OCI-LY1 (cell line): ENCODE results near the gene TINAG.

Experiments
- H2AFZ ChIP-seq: fragments of 200-600 bp; sonication (generic), shearing (Covaris generic); 2 replicates; pipeline ENCODE4 v1.6.0; 2014; ENCODE audit warnings: antibody characterized with exemption, mild to moderate bottlenecking, low read length
- H3F3A ChIP-seq: fragments of 200-600 bp; sonication (generic), shearing (Covaris generic); 2 replicates; pipeline ENCODE4 v1.6.0; 2014; ENCODE audit warnings: mild to moderate bottlenecking, antibody characterized with exemption, low read length, moderate library complexity; ENCODE audit not compliant: insufficient read depth
- H3K27ac ChIP-seq: fragments of 200-600 bp; sonication (generic); 2 replicates; pipeline ENCODE4 v1.5.1; 2014; ENCODE audit warnings: low read length, mixed run types, mild to moderate bottlenecking, low read depth; ENCODE audit not compliant: poor library complexity, severe bottlenecking
- H3K27me3 ChIP-seq: fragments of 200-600 bp; sonication (generic); 2 replicates; pipeline ENCODE4 v1.6.0; 2014; ENCODE audit warnings: antibody characterized with exemption, mild to moderate bottlenecking, low read length, moderate library complexity; ENCODE audit not compliant: insufficient read depth
- H3K36me3 ChIP-seq: fragments of 200-600 bp; sonication (generic); 2 replicates; pipeline ENCODE4 v1.6.1; 2014; ENCODE audit warnings: mild to moderate bottlenecking, antibody characterized with exemption, low read length, moderate library complexity, mixed read lengths; ENCODE audit not compliant: insufficient read depth
- H3K4me1 ChIP-seq: fragments of 200-600 bp; sonication (generic); 2 replicates; pipeline ENCODE4 v1.5.1; 2014; ENCODE audit warnings: mild to moderate bottlenecking, low read length, moderate library complexity; ENCODE audit not compliant: insufficient read depth, severe bottlenecking
- H3K4me2 ChIP-seq: fragments of 200-600 bp; sonication (generic), shearing (Covaris generic); 2 replicates; pipeline ENCODE4 v1.6.1; 2014; ENCODE audit warnings: low read length
- H3K4me3 ChIP-seq: fragments of 200-600 bp; sonication (generic); 2 replicates; pipeline ENCODE4 v1.5.1; 2014; ENCODE audit warnings: low read length, low read depth, mild to moderate bottlenecking, mixed read lengths; ENCODE audit not compliant: poor library complexity, severe bottlenecking
- H3K79me2 ChIP-seq: fragments of 200-600 bp; shearing (Covaris generic); 2 replicates; pipeline ENCODE4 v1.6.1; 2016; ENCODE audit warnings: mixed run types, low read length, mixed read lengths; ENCODE audit not compliant: insufficient read depth
- H3K9ac ChIP-seq: fragments of 200-600 bp; sonication (generic), shearing (Covaris generic); 2 replicates; pipeline ENCODE4 v1.6.1; 2014; ENCODE audit warnings: mild to moderate bottlenecking, low read length, mixed read lengths
- H3K9me2 ChIP-seq: fragments of 200-600 bp; sonication (generic), shearing (Covaris generic); 2 replicates; pipeline ENCODE4 v1.6.1; 2014; ENCODE audit warnings: low read depth, mild to moderate bottlenecking, low read length, mixed read lengths
- H3K9me3 ChIP-seq: fragments of 200-600 bp; shearing (Covaris generic); 2 replicates; pipeline ENCODE4 v1.6.1; 2014; ENCODE audit warnings: low read length, mixed read lengths
- H4K20me1 ChIP-seq: fragments of 200-600 bp; sonication (generic), shearing (Covaris generic); 2 replicates; pipeline ENCODE4 v1.6.0; 2016; ENCODE audit warnings: mild to moderate bottlenecking, low read length; ENCODE audit not compliant: insufficient read depth
- EZH2 ChIP-seq: fragments of 200-600 bp; sonication (generic), shearing (Covaris generic); IDR thresholded peaks from 2 replicates; pipeline ENCODE4 v1.8.0; 2017; ENCODE audit warnings: borderline replicate concordance, mixed run types, mild to moderate bottlenecking, antibody characterized with exemption, low read length, moderate library complexity, mixed read lengths
- TF ChIP-seq, protein P1 (sequence below): fragments of 200-600 bp; sonication (generic), shearing (Covaris generic); IDR thresholded peaks from 2 replicates; pipeline ENCODE4 v1.5.1; 2017; ENCODE audit warnings: mild to moderate bottlenecking, antibody characterized with exemption, low read length, moderate library complexity, mixed read lengths

TINAG gene

GRCh38 chr6:54411767-54412166, 103.5 kb downstream of the TINAG start:
- Histone ChIP-seq H4K20me1 (no peaks in the 10 kb centered on the region), H3K4me2 (no peak overlapping the region), H3K9ac (no peak overlapping the region), H3K4me3 (no peak overlapping the region), H3K36me3 (no peaks in the 10 kb centered on the region), H2AFZ (no peak overlapping the region), H3F3A (no peaks in the 10 kb centered on the region), H3K79me2 (no peaks in the 10 kb centered on the region), H3K9me2 (no peaks in the 10 kb centered on the region), H3K27ac (no peak overlapping the region), H3K9me3 (no peaks in the 10 kb centered on the region), H3K4me1 (no peaks in the 10 kb centered on the region), H3K27me3 (no peaks in the 10 kb centered on the region)
- no peak for TF ChIP-seq EZH2
- TF ChIP-seq, protein P1, sequence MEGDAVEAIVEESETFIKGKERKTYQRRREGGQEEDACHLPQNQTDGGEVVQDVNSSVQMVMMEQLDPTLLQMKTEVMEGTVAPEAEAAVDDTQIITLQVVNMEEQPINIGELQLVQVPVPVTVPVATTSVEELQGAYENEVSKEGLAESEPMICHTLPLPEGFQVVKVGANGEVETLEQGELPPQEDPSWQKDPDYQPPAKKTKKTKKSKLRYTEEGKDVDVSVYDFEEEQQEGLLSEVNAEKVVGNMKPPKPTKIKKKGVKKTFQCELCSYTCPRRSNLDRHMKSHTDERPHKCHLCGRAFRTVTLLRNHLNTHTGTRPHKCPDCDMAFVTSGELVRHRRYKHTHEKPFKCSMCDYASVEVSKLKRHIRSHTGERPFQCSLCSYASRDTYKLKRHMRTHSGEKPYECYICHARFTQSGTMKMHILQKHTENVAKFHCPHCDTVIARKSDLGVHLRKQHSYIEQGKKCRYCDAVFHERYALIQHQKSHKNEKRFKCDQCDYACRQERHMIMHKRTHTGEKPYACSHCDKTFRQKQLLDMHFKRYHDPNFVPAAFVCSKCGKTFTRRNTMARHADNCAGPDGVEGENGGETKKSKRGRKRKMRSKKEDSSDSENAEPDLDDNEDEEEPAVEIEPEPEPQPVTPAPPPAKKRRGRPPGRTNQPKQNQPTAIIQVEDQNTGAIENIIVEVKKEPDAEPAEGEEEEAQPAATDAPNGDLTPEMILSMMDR, result no peak

DNA sequence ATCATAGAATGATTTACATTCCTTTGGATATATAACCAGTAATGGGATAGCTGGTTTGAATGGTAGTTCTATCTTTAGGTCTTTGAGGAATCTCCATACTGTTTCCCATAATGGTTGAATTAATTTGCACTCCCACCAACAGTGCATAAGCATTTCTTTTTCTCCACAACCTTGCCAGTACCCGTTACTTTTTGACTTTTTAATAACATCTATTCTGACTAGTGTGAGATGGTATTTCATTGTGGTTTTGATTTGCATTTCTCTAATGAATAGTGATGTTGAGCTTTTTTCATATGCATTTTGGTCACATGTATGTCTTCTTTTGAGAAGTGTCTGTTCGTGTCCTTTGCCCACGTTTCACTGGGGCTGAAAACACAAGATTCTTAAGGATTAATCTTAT, 107.3 kb downstream of the TINAG start:
- Histone ChIP-seq H3K27ac (no peak overlapping the region), H3K9me2 (no peaks in the 10 kb centered on the region), H3F3A (no peaks in the 10 kb centered on the region), H3K79me2 (no peaks in the 10 kb centered on the region), H3K4me2 (no peak overlapping the region), H3K27me3 (no peaks in the 10 kb centered on the region), H3K4me3 (no peak overlapping the region), H4K20me1 (no peaks in the 10 kb centered on the region), H3K9me3 (no peaks in the 10 kb centered on the region), H3K9ac (no peak overlapping the region), H3K4me1 (no peaks in the 10 kb centered on the region), H2AFZ (no peak overlapping the region), H3K36me3 (no peaks in the 10 kb centered on the region)
- TF ChIP-seq EZH2, result no peak
- TF ChIP-seq, protein P1, result no peak

- Histone ChIP-seq H3F3A (no peaks in the 10 kb centered on the region), H3K9ac (no peak overlapping the region), H3K27ac (no peak overlapping the region), H3K4me1 (no peaks in the 10 kb centered on the region), H3K9me3 (no peaks in the 10 kb centered on the region), H3K27me3 (no peaks in the 10 kb centered on the region), H4K20me1 (no peaks in the 10 kb centered on the region), H3K4me2 (no peak overlapping the region), H3K36me3 (no peaks in the 10 kb centered on the region), H3K4me3 (no peak overlapping the region), H2AFZ (no peak overlapping the region), H3K9me2 (no peaks in the 10 kb centered on the region), H3K79me2 (no peaks in the 10 kb centered on the region)
- no peak for TF ChIP-seq EZH2
These were observed 111.6 kb downstream of the TINAG start for GRCh38 chr6:54419885-54420284.

DNA sequence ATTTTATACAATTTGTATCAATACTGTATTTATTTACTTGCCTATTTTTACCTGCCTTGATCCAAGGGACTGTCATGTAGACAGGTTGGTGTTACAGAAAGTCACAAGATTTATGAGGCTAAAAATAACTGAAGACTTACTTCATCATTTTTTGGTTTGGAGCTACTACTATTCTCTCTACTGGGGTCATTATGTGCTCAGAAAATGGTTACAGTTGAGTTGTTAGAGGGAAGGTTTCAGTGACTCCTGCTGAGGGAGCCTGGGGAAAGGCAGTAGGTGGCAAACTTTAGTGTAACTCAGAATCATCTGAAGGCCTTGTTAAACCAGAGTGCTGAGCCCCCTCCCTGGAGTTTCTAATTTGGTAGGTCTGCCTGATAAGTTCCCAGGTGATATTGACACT, 118.8 kb downstream of the TINAG start:
- H3K4me2 ChIP-seq, result no peak overlapping the region
- H3K27me3 ChIP-seq, result no peaks in the 10 kb centered on the region
- H3K9me2 ChIP-seq, result no peaks in the 10 kb centered on the region
- no peak overlapping the region for H3K9ac ChIP-seq
- no peak overlapping the region for H3K4me3 ChIP-seq
- no peak for TF ChIP-seq EZH2
- TF ChIP-seq, protein P1, result no peak
- H3K4me1 ChIP-seq, result no peaks in the 10 kb centered on the region
- no peaks in the 10 kb centered on the region for H3K79me2 ChIP-seq
- H2AFZ ChIP-seq, result no peak overlapping the region
- no peaks in the 10 kb centered on the region for H3K9me3 ChIP-seq
- no peaks in the 10 kb centered on the region for H4K20me1 ChIP-seq
- no peak overlapping the region for H3K27ac ChIP-seq
- no peaks in the 10 kb centered on the region for H3K36me3 ChIP-seq
- H3F3A ChIP-seq, result no peaks in the 10 kb centered on the region
